Smooth muscle cell (in vitro differentiated cells): ENCODE results near the gene INPP4B. TPM values are rescaled to one million over a fixed set of nuclear protein-coding genes. Genes with fewer than 3 reads are reported as not detected.

Experiments used
- DNase-seq: peaks from one replicate; lab custom pipeline; 2025; ENCODE audit not compliant: unreplicated experiment; lab: John Stamatoyannopoulos, UW
- H2AFZ ChIP-seq: fragments of 200-600 bp; sonication (generic); 2 replicates; pipeline ENCODE4 v1.6.0; 2016; ENCODE audit warnings: antibody characterized with exemption, low read depth, mild to moderate bottlenecking
- H3F3A ChIP-seq: fragments of 200-600 bp; sonication (generic); 2 replicates; pipeline ENCODE4 v1.6.0; 2017; ENCODE audit warnings: antibody characterized with exemption, low read depth
- H3K27ac ChIP-seq: fragments of 200-600 bp; sonication (generic); 2 replicates; pipeline ENCODE4 v1.5.1; 2016; ENCODE audit warnings: low read depth, mild to moderate bottlenecking
- H3K27me3 ChIP-seq: fragments of 200-600 bp; sonication (generic); 2 replicates; pipeline ENCODE4 v1.6.1; 2016; ENCODE audit warnings: low read depth, mild to moderate bottlenecking
- H3K36me3 ChIP-seq: fragments of 200-600 bp; sonication (generic); 2 replicates; pipeline ENCODE4 v1.5.1; 2016; ENCODE audit warnings: low read depth
- H3K4me1 ChIP-seq: fragments of 200-600 bp; sonication (generic); 2 replicates; pipeline ENCODE4 v1.5.1; 2016; ENCODE audit warnings: low read depth
- H3K4me2 ChIP-seq: fragments of 200-600 bp; sonication (generic); 2 replicates; pipeline ENCODE4 v1.6.0; 2016; ENCODE audit warnings: mild to moderate bottlenecking
- H3K4me3 ChIP-seq: fragments of 200-600 bp; sonication (generic); 2 replicates; pipeline ENCODE4 v1.5.1; 2016; ENCODE audit warnings: mild to moderate bottlenecking
- H3K79me2 ChIP-seq: fragments of 200-600 bp; sonication (generic); 2 replicates; pipeline ENCODE4 v1.6.0; 2016; ENCODE audit warnings: low read depth, mild to moderate bottlenecking
- H3K9ac ChIP-seq: fragments of 200-600 bp; sonication (generic); 2 replicates; pipeline ENCODE4 v1.6.0; 2016; ENCODE audit warnings: low read depth
- H3K9me3 ChIP-seq: fragments of 200-600 bp; sonication (generic); replicated peaks from 2 replicates; pipeline ENCODE4 v1.5.1; 2016; ENCODE audit warnings: low read depth
- H4K20me1 ChIP-seq: fragments of 200-600 bp; sonication (generic); 2 replicates; pipeline ENCODE4 v1.6.0; 2016; ENCODE audit warnings: low read depth
- CTCF ChIP-seq: fragments of 200-600 bp; sonication (generic); IDR thresholded peaks from 2 replicates; pipeline ENCODE4 v1.5.1; 2017; ENCODE audit warnings: borderline replicate concordance, mild to moderate bottlenecking, antibody characterized with exemption; ENCODE audit not compliant: insufficient read depth, poor library complexity, severe bottlenecking
- WGBS: methylation state at CpG from one replicate; pipeline ENCODE4 v1.1.7; 2016; ENCODE audit warnings: low lambda C conversion rate; 5-methylcytosine and 5-hydroxymethylcytosine counted together
- polyA plus RNA-seq: library from polyadenylated mRNA; unstranded; fragments of >200 nt; fragmentation: Nextera tagmentation; extraction: Ambion mirVana; gene quantifications from 2 replicates; pipeline ENCODE4 v1.2.1, GENCODE V29; 2016
- total RNA-seq: library from RNA; depleted of rRNA; stranded (reverse); fragments of >200 nt; gene quantifications from 2 replicates; pipeline ENCODE4 v1.2.3, GENCODE V29; 2014

INPP4B gene
- total and polyA plus RNA-seq, 2 experiments from 2014 or later: 2.0 to 10.9 TPM

DNA sequence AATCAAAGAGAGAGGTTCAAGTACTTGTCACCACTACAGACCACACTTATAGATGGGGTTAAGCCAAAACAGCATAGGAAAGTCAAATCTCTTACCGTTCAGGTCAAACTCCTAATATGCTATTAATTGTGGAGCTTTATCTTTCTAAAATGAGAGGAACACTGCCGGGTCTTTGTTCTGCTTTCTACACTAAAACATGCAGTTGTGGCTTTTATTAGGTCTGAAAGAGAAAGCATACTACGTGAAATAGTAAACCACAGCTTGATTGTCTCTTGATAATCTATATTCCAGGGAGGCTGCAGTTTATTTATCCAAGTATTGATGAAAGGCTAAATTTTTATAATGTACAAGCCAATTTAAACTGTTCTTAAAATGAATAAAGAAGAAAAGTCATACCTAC lies 12.3 kb upstream of the INPP4B start:
- H3K4me2 ChIP-seq: no peak overlapping the region
- no peak overlapping the region for H2AFZ ChIP-seq
- no peak for DNase-seq
- no peaks in the 10 kb centered on the region for H4K20me1 ChIP-seq
- H3K4me3 ChIP-seq: no peak overlapping the region
- no peaks in the 10 kb centered on the region for H3K79me2 ChIP-seq
- no peak for TF ChIP-seq CTCF
- H3K36me3 ChIP-seq: no peaks in the 10 kb centered on the region
- H3K9me3 ChIP-seq: no peaks in the 10 kb centered on the region
- 83% methylated on average over 3 of the region's 3 CpGs for WGBS
- no peak overlapping the region for H3K9ac ChIP-seq
- H3K27me3 ChIP-seq: no peaks in the 10 kb centered on the region
- no peaks in the 10 kb centered on the region for H3F3A ChIP-seq
- no peak overlapping the region for H3K27ac ChIP-seq
- no peaks in the 10 kb centered on the region for H3K4me1 ChIP-seq

- TF ChIP-seq CTCF: no peak
- DNase-seq: no peak
- Histone ChIP-seq H3K9me3 (no peaks in the 10 kb centered on the region), H3K9ac (no peak overlapping the region), H3K4me1 (no peaks in the 10 kb centered on the region), H3K27me3 (no peaks in the 10 kb centered on the region), H3K4me3 (no peak overlapping the region), H4K20me1 (no peaks in the 10 kb centered on the region), H3F3A (no peaks in the 10 kb centered on the region), H3K79me2 (no peaks in the 10 kb centered on the region), H3K4me2 (no peak overlapping the region), H3K27ac (no peak overlapping the region), H3K36me3 (no peaks in the 10 kb centered on the region), H2AFZ (no peak overlapping the region)
- 87% methylated on average over 2 of the region's 2 CpGs for WGBS
Measured at GRCh38 chr4:142856576-142856975, 10.5 kb upstream of the INPP4B start.

DNA sequence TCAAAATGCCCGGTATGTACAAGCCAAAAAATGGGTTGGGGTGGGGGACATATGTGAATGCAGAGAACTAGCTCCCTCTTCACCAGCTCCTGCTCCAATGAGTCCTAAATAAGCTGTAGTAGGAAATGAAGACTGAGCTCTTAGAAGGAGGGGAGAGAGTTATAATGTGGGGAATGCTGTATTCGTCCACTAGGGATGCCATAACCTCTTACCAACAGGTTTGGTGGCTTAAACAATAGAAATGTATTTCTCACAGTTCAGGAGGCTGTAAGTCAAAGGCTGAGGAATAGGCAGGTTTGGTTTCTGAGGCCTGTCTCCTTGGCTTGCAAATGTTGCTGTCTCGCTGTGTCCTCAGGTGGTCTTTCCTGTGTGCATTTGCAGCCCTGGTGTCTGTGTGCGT lies 4.4 kb upstream of the INPP4B start:
- DNase-seq: no peak

More for the DNA sequence above, 4.4 kb upstream of the INPP4B start:
- Histone ChIP-seq H3K9ac (no peak overlapping the region), H3K4me1 (no peaks in the 10 kb centered on the region), H3K79me2 (no peaks in the 10 kb centered on the region), H4K20me1 (no peaks in the 10 kb centered on the region), H2AFZ (no peak overlapping the region), H3K27ac (no peak overlapping the region), H3F3A (no peaks in the 10 kb centered on the region), H3K27me3 (peaks cover 51% of the 10 kb centered on the region), H3K36me3 (no peaks in the 10 kb centered on the region), H3K9me3 (no peaks in the 10 kb centered on the region), H3K4me2 (no peak overlapping the region), H3K4me3 (no peak overlapping the region)
- 73% methylated on average over 4 of the region's 4 CpGs for WGBS
- peak; percentile 14 for TF ChIP-seq CTCF
